Vagina (tissue), 2 donors: ENCODE measurements around the gene AKR1C4. TPM values are rescaled to one million over a fixed set of nuclear protein-coding genes. Genes with fewer than 3 reads are reported as not detected.

ENCODE experiments used
- DNase-seq, 2 donors: peaks; one replicate each; pipeline ENCODE4 v3.0.0-alpha.2; 2017; ENCODE audit errors: extremely low spot score in 2 of 2
- H3K27ac ChIP-seq: fragments of 200-600 bp; sonication (generic); one replicate; pipeline ENCODE4 v1.5.1; 2019
- H3K27me3 ChIP-seq: fragments of 200-600 bp; sonication (generic); one replicate; pipeline ENCODE4 v1.5.1; 2019
- H3K36me3 ChIP-seq, 2 donors: fragments of 200-600 bp; sonication (generic); one replicate each; pipeline ENCODE4 v1.5.1; 2017 to 2019
- H3K4me1 ChIP-seq: fragments of 200-600 bp; sonication (generic); one replicate; pipeline ENCODE4 v1.5.1; 2019
- H3K4me3 ChIP-seq, 2 donors: fragments of 200-600 bp; sonication (generic); 1 replicate in 1 of 2; 2 replicates in 1 of 2; pipeline ENCODE4 v1.5.1; 2016 to 2019
- H3K9me3 ChIP-seq: fragments of 200-600 bp; sonication (generic); one replicate; pipeline ENCODE4 v1.5.1; 2019
- POLR2A ChIP-seq, 2 donors: fragments of 450-650 bp; IDR thresholded peaks; one replicate each; pipeline ENCODE4 v1.6.1; 2017; ENCODE audit warnings: antibody characterized with exemption in 2 of 2, mild to moderate bottlenecking in 2 of 2, moderate library complexity in 2 of 2
- POLR2AphosphoS5 ChIP-seq, 2 donors: sonication (generic); formaldehyde crosslinking; IDR thresholded peaks; one replicate each; pipeline ENCODE4 v1.9.0; 2017; ENCODE audit warnings: antibody characterized with exemption in 2 of 2, mild to moderate bottlenecking in 2 of 2, low read depth in 1 of 2; ENCODE audit not compliant: insufficient read depth in 1 of 2
- intact Hi-C: fragments of 100-400 bp; cut with DNase I; formaldehyde crosslinking; loops from one replicate; pipeline ENCODE4 v1.15.1; 2023
- total RNA-seq: library from RNA; depleted of rRNA; stranded (reverse); fragments of >200 nt; gene quantifications from one replicate; pipeline ENCODE4 v1.2.3, GENCODE V29; 2016
- TF ChIP-seq, protein P1 (sequence below), 3 experiments: fragments of 450-650 bp in 2 of 3; fragments of 200-600 bp in 1 of 3; sonication (generic) in 1 of 3; IDR thresholded peaks; one replicate each; pipeline ENCODE4 v1.5.1; 2017 to 2019; ENCODE audit warnings: antibody characterized with exemption in 3 of 3, mild to moderate bottlenecking in 2 of 3, moderate library complexity in 2 of 3

Gene AKR1C4
- total RNA-seq, 1 donor from 2014 or later, result not detected

DNA sequence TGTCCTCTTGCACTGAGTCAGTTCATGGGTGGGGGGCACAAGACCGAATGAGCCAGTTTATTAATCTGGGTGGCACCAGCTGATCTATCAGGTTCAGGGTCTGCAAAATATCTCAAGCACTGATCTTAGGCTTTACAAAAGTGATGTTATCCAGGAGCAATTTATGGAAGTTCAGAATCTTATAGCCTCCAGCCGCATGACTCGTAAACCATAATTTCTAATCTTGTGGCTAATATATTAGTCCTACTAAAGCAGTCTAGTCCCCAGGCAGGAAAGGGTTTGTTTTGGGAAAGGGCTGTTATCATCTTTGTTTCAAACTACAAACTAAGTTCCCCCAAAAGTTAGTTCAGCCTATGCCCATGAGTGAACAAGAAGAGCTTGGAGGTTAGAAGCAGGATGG, 45.6 kb upstream of the AKR1C4 start:
- no peak overlapping the region for H3K27ac ChIP-seq
- intact Hi-C loops, result no loop called here
- no peaks in the 10 kb centered on the region for H3K9me3 ChIP-seq
- DNase-seq, result no peak
- no peaks in the 10 kb centered on the region for H3K4me1 ChIP-seq
- TF ChIP-seq, protein P1, sequence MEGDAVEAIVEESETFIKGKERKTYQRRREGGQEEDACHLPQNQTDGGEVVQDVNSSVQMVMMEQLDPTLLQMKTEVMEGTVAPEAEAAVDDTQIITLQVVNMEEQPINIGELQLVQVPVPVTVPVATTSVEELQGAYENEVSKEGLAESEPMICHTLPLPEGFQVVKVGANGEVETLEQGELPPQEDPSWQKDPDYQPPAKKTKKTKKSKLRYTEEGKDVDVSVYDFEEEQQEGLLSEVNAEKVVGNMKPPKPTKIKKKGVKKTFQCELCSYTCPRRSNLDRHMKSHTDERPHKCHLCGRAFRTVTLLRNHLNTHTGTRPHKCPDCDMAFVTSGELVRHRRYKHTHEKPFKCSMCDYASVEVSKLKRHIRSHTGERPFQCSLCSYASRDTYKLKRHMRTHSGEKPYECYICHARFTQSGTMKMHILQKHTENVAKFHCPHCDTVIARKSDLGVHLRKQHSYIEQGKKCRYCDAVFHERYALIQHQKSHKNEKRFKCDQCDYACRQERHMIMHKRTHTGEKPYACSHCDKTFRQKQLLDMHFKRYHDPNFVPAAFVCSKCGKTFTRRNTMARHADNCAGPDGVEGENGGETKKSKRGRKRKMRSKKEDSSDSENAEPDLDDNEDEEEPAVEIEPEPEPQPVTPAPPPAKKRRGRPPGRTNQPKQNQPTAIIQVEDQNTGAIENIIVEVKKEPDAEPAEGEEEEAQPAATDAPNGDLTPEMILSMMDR (IDR thresholded peaks at IDR 0.05), result no peak
- TF ChIP-seq POLR2A (IDR thresholded peaks at IDR 0.05) (no peak), POLR2AphosphoS5 (IDR thresholded peaks at IDR 0.05; ENCODE audit: insufficient read depth in 1 of 2, low read depth in 1 of 2) (no peak)
- H3K36me3 ChIP-seq, result no peaks in the 10 kb centered on the region
- H3K27me3 ChIP-seq, result no peaks in the 10 kb centered on the region
- no peak overlapping the region for H3K4me3 ChIP-seq

DNA sequence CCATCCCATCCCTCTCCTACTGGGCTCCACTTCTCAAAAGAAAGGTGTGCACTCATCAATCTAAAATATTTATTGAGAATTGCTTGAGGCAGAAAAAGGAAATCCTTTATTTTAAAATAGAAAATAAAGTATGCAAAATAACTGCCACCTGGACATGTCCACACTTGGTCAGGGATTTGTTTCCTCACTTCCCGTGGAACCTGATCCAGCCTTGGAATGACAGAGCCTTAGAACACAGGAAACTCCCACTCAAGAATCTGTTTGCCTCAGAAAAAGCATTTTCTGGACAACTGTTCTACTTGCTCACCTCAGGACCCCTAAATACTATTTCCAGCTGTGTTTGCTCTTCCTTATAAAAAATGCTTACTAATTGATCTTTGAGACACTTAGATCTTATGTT, 40.7 kb upstream of the AKR1C4 start:
- intact Hi-C loops, result no loop called here
- no peaks in the 10 kb centered on the region for H3K4me1 ChIP-seq
- no peak for DNase-seq
- TF ChIP-seq POLR2AphosphoS5 (IDR thresholded peaks at IDR 0.05; ENCODE audit: insufficient read depth in 1 of 2, low read depth in 1 of 2) (no peak), POLR2A (IDR thresholded peaks at IDR 0.05) (no peak)
- TF ChIP-seq, protein P1 (IDR thresholded peaks at IDR 0.05), result no peak
- H3K36me3 ChIP-seq, result no peaks in the 10 kb centered on the region
- no peak overlapping the region for H3K27ac ChIP-seq
- no peaks in the 10 kb centered on the region for H3K9me3 ChIP-seq
- no peaks in the 10 kb centered on the region for H3K27me3 ChIP-seq
- no peak overlapping the region for H3K4me3 ChIP-seq

DNA sequence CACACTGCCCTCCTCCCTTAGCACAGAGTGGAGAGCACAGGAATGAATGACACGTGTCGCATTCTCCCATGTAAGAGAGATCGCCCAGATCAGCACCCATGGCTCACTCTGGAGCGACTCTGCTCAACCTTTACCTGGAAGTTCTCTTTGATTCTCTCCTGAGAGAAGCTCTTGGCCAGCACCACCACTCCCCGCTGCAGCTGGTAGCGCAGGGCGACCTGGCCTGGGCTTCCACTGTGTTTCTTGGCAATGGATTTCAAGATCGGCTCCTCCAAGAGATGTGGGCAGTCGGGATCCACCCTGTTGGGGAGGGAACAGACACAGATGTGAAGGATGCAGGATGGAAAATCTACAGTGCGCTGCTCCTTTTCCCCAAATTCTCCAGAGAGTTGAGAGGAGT, 39.1 kb upstream of the AKR1C4 start:
- no peaks in the 10 kb centered on the region for H3K9me3 ChIP-seq
- TF ChIP-seq, protein P1 (IDR thresholded peaks at IDR 0.05), result no peak
- no peak for TF ChIP-seq POLR2AphosphoS5 (IDR thresholded peaks at IDR 0.05; ENCODE audit: insufficient read depth in 1 of 2, low read depth in 1 of 2)
- TF ChIP-seq POLR2A (IDR thresholded peaks at IDR 0.05), result no peak

DNA sequence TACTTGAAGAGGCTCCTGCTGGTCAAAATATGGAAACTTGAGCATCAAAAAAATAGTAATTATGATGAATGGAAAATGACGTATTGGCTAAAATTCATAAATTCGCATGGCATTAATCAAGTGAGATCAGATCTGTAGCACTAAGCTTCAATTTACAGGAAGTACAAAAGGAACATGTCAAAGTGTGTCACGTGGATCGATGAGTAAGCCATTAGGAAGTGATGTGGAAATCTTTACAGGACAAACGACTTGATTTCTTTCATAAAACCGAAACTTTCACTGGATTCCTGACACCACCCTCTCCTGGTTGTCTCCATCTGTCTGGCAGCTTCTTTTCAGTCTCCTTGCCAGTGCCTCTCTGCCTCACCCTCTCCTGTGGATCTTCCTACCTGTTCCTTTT, 37.5 kb upstream of the AKR1C4 start:
- Histone ChIP-seq H3K36me3 (no peaks in the 10 kb centered on the region), H3K27me3 (no peaks in the 10 kb centered on the region), H3K4me1 (no peaks in the 10 kb centered on the region), H3K27ac (no peak overlapping the region), H3K4me3 (no peak overlapping the region), H3K9me3 (peaks cover 2% of the 10 kb centered on the region)
- intact Hi-C loops, result no loop called here
- TF ChIP-seq POLR2AphosphoS5 (IDR thresholded peaks at IDR 0.05; ENCODE audit: insufficient read depth in 1 of 2, low read depth in 1 of 2), result no peak
- TF ChIP-seq, protein P1 (IDR thresholded peaks at IDR 0.05), result no peak
- no peak for TF ChIP-seq POLR2A (IDR thresholded peaks at IDR 0.05)
- DNase-seq, result no peak

More for the DNA sequence above, 39.1 kb upstream of the AKR1C4 start:
- intact Hi-C loops, result no loop called here
- H3K4me1 ChIP-seq, result no peaks in the 10 kb centered on the region
- no peaks in the 10 kb centered on the region for H3K27me3 ChIP-seq
- no peak for DNase-seq
- H3K27ac ChIP-seq, result no peak overlapping the region
- no peaks in the 10 kb centered on the region for H3K36me3 ChIP-seq
- H3K4me3 ChIP-seq, result no peak overlapping the region

DNA sequence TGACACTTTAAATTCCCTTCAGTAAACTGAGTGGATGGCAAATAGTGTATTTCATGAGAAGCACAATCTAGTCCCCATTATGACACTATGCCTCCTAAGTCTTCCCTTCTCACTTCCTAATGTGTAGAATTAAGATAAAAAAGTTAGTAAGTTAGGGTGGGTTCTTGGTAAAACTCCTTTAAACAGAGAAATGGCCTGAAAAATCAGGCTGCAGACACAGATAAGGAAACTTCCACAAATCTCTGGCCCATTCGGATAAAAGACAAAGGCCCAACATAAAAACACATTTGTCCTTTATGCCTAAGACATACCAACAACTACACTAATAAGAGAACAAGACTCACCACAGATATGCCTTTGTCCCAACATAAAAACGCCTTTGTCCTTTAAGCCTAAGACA, 33.1 kb upstream of the AKR1C4 start:
- DNase-seq, result no peak
- Histone ChIP-seq H3K9me3 (peaks cover 19% of the 10 kb centered on the region), H3K36me3 (no peaks in the 10 kb centered on the region), H3K27me3 (no peaks in the 10 kb centered on the region), H3K4me3 (no peak overlapping the region), H3K27ac (no peak overlapping the region), H3K4me1 (no peaks in the 10 kb centered on the region)
- intact Hi-C loops, result no loop called here
- TF ChIP-seq POLR2A (IDR thresholded peaks at IDR 0.05) (no peak), POLR2AphosphoS5 (IDR thresholded peaks at IDR 0.05; ENCODE audit: insufficient read depth in 1 of 2, low read depth in 1 of 2) (no peak)
- TF ChIP-seq, protein P1 (IDR thresholded peaks at IDR 0.05), result no peak
